Measurements from ENCODE around the gene CLSTN1.
A peak's percentile ranks its signal among the peaks of the same experiment; 100 is the strongest.

The CLSTN1 gene

GRCh38 chr1:9724706-9725476 is 98.9 kb downstream of the CLSTN1 start:
- Mint-ChIP-seq H3K27ac (peak overlapping the region; percentile 63), H3K36me3 (peaks cover 20% of the 10 kb centered on the region), H3K9me3 (no peaks in the 10 kb centered on the region), H3K27me3 (no peaks in the 10 kb centered on the region), H3K4me1 (peaks cover 12% of the 10 kb centered on the region), H3K4me3 (no peak overlapping the region)
- DNase-seq (ENCODE audit: low spot score in 2 of 2) (peak; percentile 62 to 71), ATAC-seq (ENCODE audit: low read depth) (peak; percentile 68)

GRCh38 chr1:9723926-9724325 is 99.8 kb downstream of the CLSTN1 start:
- Mint-ChIP-seq H3K4me3 (no peak overlapping the region), H3K36me3 (peaks cover 18% of the 10 kb centered on the region), H3K9me3 (no peaks in the 10 kb centered on the region), H3K4me1 (peaks cover 11% of the 10 kb centered on the region), H3K27me3 (no peaks in the 10 kb centered on the region), H3K27ac (peak overlapping the region; percentile 63)
- ATAC-seq (ENCODE audit: low read depth) (no peak), DNase-seq (ENCODE audit: low spot score in 2 of 2) (no peak)

DNA sequence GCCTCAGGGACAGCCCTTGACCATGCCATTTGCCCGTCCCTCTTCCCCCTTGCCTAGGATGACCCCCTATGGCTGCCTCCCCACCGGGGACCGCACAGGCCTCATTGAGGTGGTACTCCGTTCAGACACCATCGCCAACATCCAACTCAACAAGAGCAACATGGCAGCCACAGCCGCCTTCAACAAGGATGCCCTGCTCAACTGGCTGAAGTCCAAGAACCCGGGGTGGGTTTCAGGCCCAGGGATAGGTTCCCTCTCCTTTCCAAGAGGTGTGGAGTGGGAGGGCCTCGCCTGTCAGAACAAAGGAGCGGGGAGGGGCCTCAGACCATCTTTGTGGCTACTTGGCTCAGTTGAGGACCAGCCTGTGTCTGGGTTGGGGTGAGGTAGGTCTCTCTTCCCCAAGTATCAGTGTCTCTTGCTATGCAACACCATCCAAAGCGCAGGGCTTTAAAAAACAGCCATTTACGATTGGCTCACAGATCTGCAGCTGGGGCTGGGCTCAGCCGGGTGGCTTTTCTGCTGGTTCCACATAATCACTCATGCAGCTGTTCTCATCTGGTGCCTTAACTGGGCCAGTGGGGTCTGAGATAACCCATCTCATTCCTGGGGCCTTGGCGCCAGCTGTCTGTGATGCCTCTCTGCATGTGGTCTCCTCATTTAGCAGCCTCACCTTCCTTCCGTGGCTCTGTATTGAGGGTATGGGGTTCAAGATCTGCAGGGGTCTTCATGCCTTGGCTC is 100.5 kb downstream of the CLSTN1 start:
- no peak for ATAC-seq (ENCODE audit: low read depth)
- no peak for DNase-seq (ENCODE audit: low spot score in 2 of 2)
- H3K27ac Mint-ChIP-seq, result no peak overlapping the region
- no peaks in the 10 kb centered on the region for H3K9me3 Mint-ChIP-seq
- no peak overlapping the region for H3K4me3 Mint-ChIP-seq
- H3K36me3 Mint-ChIP-seq, result peaks cover 15% of the 10 kb centered on the region
- no peaks in the 10 kb centered on the region for H3K27me3 Mint-ChIP-seq
- H3K4me1 Mint-ChIP-seq, result peaks cover 8% of the 10 kb centered on the region

- H3K36me3 Mint-ChIP-seq, result peaks cover 20% of the 10 kb centered on the region
- H3K27ac Mint-ChIP-seq, result no peak overlapping the region
- no peak for DNase-seq (ENCODE audit: low spot score in 2 of 2)
- H3K27me3 Mint-ChIP-seq, result no peaks in the 10 kb centered on the region
- H3K4me3 Mint-ChIP-seq, result no peak overlapping the region
- no peaks in the 10 kb centered on the region for H3K9me3 Mint-ChIP-seq
- ATAC-seq (ENCODE audit: low read depth), result no peak
- H3K4me1 Mint-ChIP-seq, result peaks cover 15% of the 10 kb centered on the region
These were observed 101.4 kb downstream of the CLSTN1 start for GRCh38 chr1:9722378-9722749.

GRCh38 chr1:9721606-9722377 is 102.0 kb downstream of the CLSTN1 start:
- no peaks in the 10 kb centered on the region for H3K9me3 Mint-ChIP-seq
- DNase-seq (ENCODE audit: low spot score in 2 of 2) (peak; percentile 85 to 86), ATAC-seq (ENCODE audit: low read depth) (peak; percentile 60)
- peaks cover 22% of the 10 kb centered on the region for H3K36me3 Mint-ChIP-seq
- H3K4me3 Mint-ChIP-seq, result no peak overlapping the region
- peaks cover 19% of the 10 kb centered on the region for H3K4me1 Mint-ChIP-seq
- peak overlapping the region; percentile 58 for H3K27ac Mint-ChIP-seq
- no peaks in the 10 kb centered on the region for H3K27me3 Mint-ChIP-seq

DNA sequence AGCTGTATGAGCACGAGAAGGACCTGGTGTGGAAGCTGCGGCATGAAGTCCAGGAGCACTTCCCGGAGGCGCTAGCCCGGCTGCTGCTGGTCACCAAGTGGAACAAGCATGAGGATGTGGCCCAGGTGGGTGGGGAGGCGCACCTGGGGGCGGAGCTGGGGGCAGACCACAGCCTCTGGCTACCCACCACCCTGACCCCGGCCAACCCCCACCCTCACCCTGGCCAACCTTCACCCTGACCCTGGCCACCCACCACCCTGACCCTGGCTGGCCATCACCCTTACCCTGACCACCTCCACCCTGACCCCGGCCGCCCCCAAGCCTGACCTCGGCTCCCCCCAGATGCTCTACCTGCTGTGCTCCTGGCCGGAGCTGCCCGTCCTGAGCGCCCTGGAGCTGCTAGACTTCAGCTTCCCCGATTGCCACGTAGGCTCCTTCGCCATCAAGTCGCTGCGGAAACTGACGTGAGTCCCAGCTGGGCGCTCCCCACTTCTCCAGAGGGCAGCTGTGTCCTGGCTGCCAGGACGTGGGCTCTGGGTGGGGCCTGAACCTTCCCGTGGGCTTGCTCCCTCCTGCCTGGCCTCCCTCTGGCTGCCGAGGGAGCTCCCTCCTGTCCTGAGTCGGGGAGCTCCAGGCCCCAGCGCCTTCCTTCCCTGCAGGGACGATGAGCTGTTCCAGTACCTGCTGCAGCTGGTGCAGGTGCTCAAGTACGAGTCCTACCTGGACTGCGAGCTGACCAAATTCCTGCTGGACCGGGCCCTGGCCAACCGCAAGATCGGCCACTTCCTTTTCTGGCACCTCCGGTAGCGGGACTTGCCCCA is 102.8 kb downstream of the CLSTN1 start:
- H3K36me3 Mint-ChIP-seq, result peaks cover 22% of the 10 kb centered on the region
- H3K27me3 Mint-ChIP-seq, result no peaks in the 10 kb centered on the region
- H3K27ac Mint-ChIP-seq, result peak overlapping the region; percentile 58
- H3K4me1 Mint-ChIP-seq, result peaks cover 19% of the 10 kb centered on the region
- no peak for DNase-seq (ENCODE audit: low spot score in 2 of 2)
- no peaks in the 10 kb centered on the region for H3K9me3 Mint-ChIP-seq
- H3K4me3 Mint-ChIP-seq, result no peak overlapping the region
- ATAC-seq (ENCODE audit: low read depth), result no peak

GRCh38 chr1:9719978-9720722 is 103.6 kb downstream of the CLSTN1 start:
- no peak for DNase-seq (ENCODE audit: low spot score in 2 of 2)
- peak overlapping the region; percentile 45 for H3K27ac Mint-ChIP-seq
- H3K36me3 Mint-ChIP-seq, result peaks cover 26% of the 10 kb centered on the region
- H3K4me1 Mint-ChIP-seq, result peaks cover 19% of the 10 kb centered on the region
- no peaks in the 10 kb centered on the region for H3K9me3 Mint-ChIP-seq
- H3K27me3 Mint-ChIP-seq, result no peaks in the 10 kb centered on the region
- H3K4me3 Mint-ChIP-seq, result no peak overlapping the region
- no peak for ATAC-seq (ENCODE audit: low read depth)

- DNase-seq (ENCODE audit: low spot score in 2 of 2) (no peak), ATAC-seq (ENCODE audit: low read depth) (no peak)
- Mint-ChIP-seq H3K27ac (peak overlapping the region; percentile 93), H3K4me3 (peak overlapping the region; percentile 77), H3K4me1 (peaks cover 20% of the 10 kb centered on the region), H3K36me3 (peaks cover 22% of the 10 kb centered on the region), H3K9me3 (no peaks in the 10 kb centered on the region), H3K27me3 (no peaks in the 10 kb centered on the region)
These were observed 105.6 kb downstream of the CLSTN1 start for GRCh38 chr1:9718006-9718680.

GRCh38 chr1:9717193-9718005 is 106.4 kb downstream of the CLSTN1 start:
- Mint-ChIP-seq H3K36me3 (peaks cover 18% of the 10 kb centered on the region), H3K4me1 (peaks cover 20% of the 10 kb centered on the region), H3K27ac (peak overlapping the region; percentile 93), H3K9me3 (no peaks in the 10 kb centered on the region), H3K27me3 (no peaks in the 10 kb centered on the region), H3K4me3 (peak overlapping the region; percentile 77)
- DNase-seq (ENCODE audit: low spot score in 2 of 2) (peak; percentile 60 to 80), ATAC-seq (ENCODE audit: low read depth) (peak; percentile 81)

DNA sequence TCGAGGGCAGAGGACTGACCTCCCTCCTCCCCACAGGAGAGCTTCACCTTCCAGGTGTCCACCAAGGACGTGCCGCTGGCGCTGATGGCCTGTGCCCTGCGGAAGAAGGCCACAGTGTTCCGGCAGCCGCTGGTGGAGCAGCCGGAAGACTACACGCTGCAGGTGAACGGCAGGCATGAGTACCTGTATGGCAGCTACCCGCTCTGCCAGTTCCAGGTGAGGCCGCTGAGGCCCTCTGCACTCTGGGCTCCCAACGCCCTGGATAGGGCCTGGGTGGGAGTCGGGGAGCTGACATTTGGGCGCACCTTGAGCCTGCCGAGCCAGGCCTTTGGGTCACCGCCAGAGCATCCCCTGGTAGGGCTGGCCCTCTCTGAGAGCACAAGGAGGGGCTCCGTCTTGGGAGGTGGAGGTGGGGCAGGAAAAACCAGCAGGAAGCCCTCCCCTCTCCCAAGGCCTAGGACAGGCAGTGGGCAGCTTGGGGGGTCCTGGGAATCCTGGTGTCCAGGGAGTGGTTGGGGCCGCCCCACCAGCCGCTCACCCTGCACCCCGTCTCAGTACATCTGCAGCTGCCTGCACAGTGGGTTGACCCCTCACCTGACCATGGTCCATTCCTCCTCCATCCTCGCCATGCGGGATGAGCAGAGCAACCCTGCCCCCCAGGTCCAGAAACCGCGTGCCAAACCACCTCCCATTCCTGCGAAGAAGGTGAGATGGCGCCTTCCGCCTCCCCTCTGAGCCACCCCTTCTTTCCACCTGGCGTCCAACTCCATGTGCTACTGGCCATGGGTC is 107.2 kb downstream of the CLSTN1 start:
- ATAC-seq (ENCODE audit: low read depth), result no peak
- Mint-ChIP-seq H3K9me3 (no peaks in the 10 kb centered on the region), H3K27ac (peak overlapping the region; percentile 93), H3K4me3 (peak overlapping the region; percentile 77), H3K36me3 (peaks cover 18% of the 10 kb centered on the region), H3K27me3 (no peaks in the 10 kb centered on the region), H3K4me1 (peaks cover 20% of the 10 kb centered on the region)
- DNase-seq (ENCODE audit: low spot score in 2 of 2), result no peak

DNA sequence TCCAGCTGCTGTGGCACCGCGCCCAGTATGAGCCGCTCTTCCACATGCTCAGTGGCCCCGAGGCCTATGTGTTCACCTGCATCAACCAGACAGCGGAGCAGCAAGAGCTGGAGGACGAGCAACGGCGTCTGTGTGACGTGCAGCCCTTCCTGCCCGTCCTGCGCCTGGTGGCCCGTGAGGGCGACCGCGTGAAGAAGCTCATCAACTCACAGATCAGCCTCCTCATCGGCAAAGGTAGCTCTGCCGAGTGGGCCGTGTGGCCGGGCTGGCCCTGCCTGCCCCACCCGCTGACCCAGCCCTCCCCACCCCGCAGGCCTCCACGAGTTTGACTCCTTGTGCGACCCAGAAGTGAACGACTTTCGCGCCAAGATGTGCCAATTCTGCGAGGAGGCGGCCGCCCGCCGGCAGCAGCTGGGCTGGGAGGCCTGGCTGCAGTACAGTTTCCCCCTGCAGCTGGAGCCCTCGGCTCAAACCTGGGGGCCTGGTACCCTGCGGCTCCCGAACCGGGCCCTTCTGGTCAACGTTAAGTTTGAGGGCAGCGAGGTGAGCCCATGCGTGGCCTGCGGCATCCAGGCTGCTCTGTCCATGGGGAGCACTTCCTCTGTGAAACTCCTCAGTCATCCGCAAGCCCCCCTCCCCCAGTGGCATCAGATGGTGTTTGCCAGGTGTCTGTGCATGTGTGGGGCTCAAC is 108.1 kb downstream of the CLSTN1 start:
- Mint-ChIP-seq H3K9me3 (no peaks in the 10 kb centered on the region), H3K36me3 (peaks cover 25% of the 10 kb centered on the region), H3K4me3 (peak overlapping the region; percentile 44), H3K4me1 (peaks cover 20% of the 10 kb centered on the region), H3K27ac (peak overlapping the region; percentile 93), H3K27me3 (no peaks in the 10 kb centered on the region)
- DNase-seq (ENCODE audit: low spot score in 2 of 2), result no peak
- ATAC-seq (ENCODE audit: low read depth), result no peak
